ENCODE results near the gene ALOXE3. TPM values are rescaled to one million over a fixed set of nuclear protein-coding genes. Genes with fewer than 3 reads are reported as not detected.

ALOXE3 gene
- polyA plus RNA-seq, 2 of the 4 experiments (the other 2 are of a cell fraction): 0.35 to 0.40 TPM

DNA sequence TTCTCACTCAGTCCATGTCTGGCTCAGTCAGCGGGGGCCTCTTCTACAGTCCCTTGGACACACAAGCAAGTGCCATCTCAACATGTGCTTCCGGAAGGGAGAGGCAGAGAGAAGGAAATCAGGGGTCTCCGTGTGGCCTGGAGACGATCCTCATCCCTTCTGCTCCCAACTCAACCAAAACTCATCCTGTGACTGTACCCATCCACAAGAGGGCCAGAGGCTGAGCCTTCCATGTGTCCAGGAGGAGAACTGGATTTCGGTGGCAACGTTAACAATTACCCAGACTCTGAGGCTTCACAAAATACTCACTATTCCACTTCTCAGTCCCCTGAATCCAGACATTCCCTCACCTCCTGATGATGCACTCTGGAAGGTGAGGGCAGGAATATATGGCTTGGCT lies 23.0 kb downstream of the ALOXE3 start:
- no peak overlapping the region for H3K27ac ChIP-seq
- FAIRE-seq (no peak), DNase-seq (ENCODE audit: low read depth in 1 of 2, low spot score in 1 of 2) (no peak), ATAC-seq (peak in 1 of 2 experiments; percentile 51; a peak in 4 of 6 replicates)
- ChIA-PET CTCF (interaction anchor here (1.0 to 27.4 kb wide), 12 partner anchors 9 to 220 kb away, joined by 3 to 1490 read pairs (median 4); partner anchors contain the start of genes ALOXE3 and PFAS), POLR2A (no interaction called here)
- H3K4me3 ChIP-seq: no peak overlapping the region
- TF ChIP-seq HEYL (CRISPR knock-in tag; IDR thresholded peaks at IDR 0.05): no peak
- no peak for TF ChIP-seq RARB (CRISPR knock-in tag; IDR thresholded peaks at IDR 0.05)
- TF ChIP-seq JUN (IDR thresholded peaks at IDR 0.05): no peak
- WGBS (ENCODE audit: missing lambda C conversion rate): 55% methylated on average over 6 of the region's 6 CpGs
- H3K4me2 ChIP-seq: no peak overlapping the region
- H3K4me1 ChIP-seq: no peaks in the 10 kb centered on the region
- no peaks in the 10 kb centered on the region for H3K9me3 ChIP-seq

DNA sequence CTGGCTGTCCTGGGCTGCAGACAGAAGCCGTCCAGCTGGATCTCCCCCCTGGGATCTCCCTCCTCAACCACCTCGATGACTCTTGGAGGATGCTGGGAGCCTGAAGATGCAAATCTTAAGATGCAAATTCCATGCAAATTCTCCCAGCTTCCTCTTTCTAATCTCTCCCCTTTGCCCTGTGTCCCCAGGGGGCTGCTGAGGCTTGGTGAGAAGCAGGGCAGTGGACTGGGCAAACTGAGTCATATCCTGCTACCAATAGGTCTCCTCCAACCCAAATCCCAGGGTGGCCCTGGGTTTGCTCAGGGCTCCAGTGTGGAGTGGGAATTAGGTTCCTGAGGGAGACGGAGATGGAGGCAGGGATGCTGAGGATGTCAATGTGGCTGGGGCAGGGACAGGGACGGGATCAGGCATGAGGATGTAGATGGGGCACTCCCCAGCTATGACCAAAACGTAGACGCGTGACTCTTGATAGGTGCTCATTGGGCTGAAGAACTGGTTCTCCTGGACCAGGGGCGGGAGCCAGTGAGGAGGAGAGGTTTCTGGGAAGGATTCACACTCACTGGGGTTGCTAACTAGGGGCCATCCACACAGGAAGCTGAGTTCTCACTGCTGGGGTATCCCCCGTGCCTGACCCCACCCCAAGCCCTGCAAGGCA lies 27.2 kb downstream of the ALOXE3 start:
- Histone ChIP-seq H3K27ac (no peak overlapping the region), H3K4me3 (no peak overlapping the region), H3K4me1 (no peaks in the 10 kb centered on the region), H3K4me2 (no peak overlapping the region), H3K9me3 (no peaks in the 10 kb centered on the region)
- DNase-seq (ENCODE audit: low read depth in 1 of 2, low spot score in 1 of 2): no peak
- CTCF ChIA-PET: interaction anchor here (0.6 to 27.4 kb wide), 5 partner anchors 14 to 224 kb away, joined by 3 to 1490 read pairs (median 444); partner anchors contain the start of gene ALOXE3
- TF ChIP-seq SMC3 (IDR thresholded peaks at IDR 0.05): no peak
- no peak for TF ChIP-seq RFX5 (IDR thresholded peaks at IDR 0.05)
- TF ChIP-seq CBX2 (IDR thresholded peaks at IDR 0.05; ENCODE audit: borderline replicate concordance, low read depth): no peak
- no peak for TF ChIP-seq RNF2 (IDR thresholded peaks at IDR 0.05; ENCODE audit: borderline replicate concordance, low read depth)
- no peak for TF ChIP-seq ZFP36 (IDR thresholded peaks at IDR 0.05; ENCODE audit: borderline replicate concordance, partially characterized antibody)
- no peak for TF ChIP-seq BHLHE40 (IDR thresholded peaks at IDR 0.05; ENCODE audit: low read depth, low read length)
- TF ChIP-seq, protein P1, sequence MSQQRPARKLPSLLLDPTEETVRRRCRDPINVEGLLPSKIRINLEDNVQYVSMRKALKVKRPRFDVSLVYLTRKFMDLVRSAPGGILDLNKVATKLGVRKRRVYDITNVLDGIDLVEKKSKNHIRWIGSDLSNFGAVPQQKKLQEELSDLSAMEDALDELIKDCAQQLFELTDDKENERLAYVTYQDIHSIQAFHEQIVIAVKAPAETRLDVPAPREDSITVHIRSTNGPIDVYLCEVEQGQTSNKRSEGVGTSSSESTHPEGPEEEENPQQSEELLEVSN (IDR thresholded peaks at IDR 0.05; ENCODE audit: borderline replicate concordance, low read depth): no peak
- no peak for TF ChIP-seq GATA3 (IDR thresholded peaks at IDR 0.05; ENCODE audit: borderline replicate concordance)
- TF ChIP-seq ESRRA (IDR thresholded peaks at IDR 0.05; ENCODE audit: borderline replicate concordance, low read length): no peak
- TF ChIP-seq CHD4 (IDR thresholded peaks at IDR 0.05; ENCODE audit: borderline replicate concordance): no peak
- no peak for TF ChIP-seq ZNF302 (CRISPR knock-in tag; IDR thresholded peaks at IDR 0.05)
- TF ChIP-seq, protein P2, sequence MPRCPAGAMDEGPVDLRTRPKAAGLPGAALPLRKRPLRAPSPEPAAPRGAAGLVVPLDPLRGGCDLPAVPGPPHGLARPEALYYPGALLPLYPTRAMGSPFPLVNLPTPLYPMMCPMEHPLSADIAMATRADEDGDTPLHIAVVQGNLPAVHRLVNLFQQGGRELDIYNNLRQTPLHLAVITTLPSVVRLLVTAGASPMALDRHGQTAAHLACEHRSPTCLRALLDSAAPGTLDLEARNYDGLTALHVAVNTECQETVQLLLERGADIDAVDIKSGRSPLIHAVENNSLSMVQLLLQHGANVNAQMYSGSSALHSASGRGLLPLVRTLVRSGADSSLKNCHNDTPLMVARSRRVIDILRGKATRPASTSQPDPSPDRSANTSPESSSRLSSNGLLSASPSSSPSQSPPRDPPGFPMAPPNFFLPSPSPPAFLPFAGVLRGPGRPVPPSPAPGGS (IDR thresholded peaks at IDR 0.05): no peak
- TF ChIP-seq HDAC2 (IDR thresholded peaks at IDR 0.05): no peak
- TF ChIP-seq MAZ (IDR thresholded peaks at IDR 0.05; ENCODE audit: borderline replicate concordance, low read depth, low read length): no peak
- no peak for TF ChIP-seq KDM5A (IDR thresholded peaks at IDR 0.05)
- ATAC-seq: no peak
- POLR2A ChIA-PET: interaction anchor here (1.3 kb wide), 1 partner anchor 9 kb away, joined by 6 read pairs; no protein-coding TSS in a partner anchor
- no peak for FAIRE-seq
- 44% methylated on average over 9 of the region's 9 CpGs for WGBS (ENCODE audit: missing lambda C conversion rate)

DNA sequence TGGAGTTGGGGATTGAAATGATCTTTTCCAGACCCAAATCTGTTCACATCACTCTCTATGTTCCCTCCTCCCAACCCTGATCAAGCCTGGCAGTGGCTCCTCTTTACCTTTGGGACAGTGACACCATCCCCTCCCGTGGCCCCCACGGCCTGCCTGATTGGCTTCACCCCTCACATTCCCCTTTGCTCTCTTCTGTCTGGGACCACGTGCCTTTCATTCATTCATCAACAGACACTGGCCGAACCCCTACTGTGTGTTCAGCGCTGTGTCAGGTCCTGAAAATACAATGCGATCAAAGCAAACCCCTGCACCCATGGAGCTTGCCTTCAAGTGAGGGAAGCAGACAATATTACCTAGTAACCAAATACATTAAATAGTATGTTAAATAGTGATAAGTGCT lies 28.6 kb downstream of the ALOXE3 start:
- H3K4me1 ChIP-seq: no peaks in the 10 kb centered on the region
- TF ChIP-seq SREBF2 (IDR thresholded peaks at IDR 0.05): no peak
- POLR2A ChIA-PET: interaction anchor here (0.6 to 1.2 kb wide), 2 partner anchors 10 to 285 kb away, joined by 3 to 5 read pairs; no protein-coding TSS in a partner anchor
- no peak for ATAC-seq
- no peak for DNase-seq (ENCODE audit: low read depth in 1 of 2, low spot score in 1 of 2)
- CTCF ChIA-PET: interaction anchor here (1.5 to 27.4 kb wide), 5 partner anchors 12 to 100 kb away, joined by 5 to 1490 read pairs (median 444); partner anchors contain the start of gene ALOXE3
- peak; percentile 61 for FAIRE-seq
- no peak overlapping the region for H3K4me3 ChIP-seq
- no peaks in the 10 kb centered on the region for H3K9me3 ChIP-seq
- no peak overlapping the region for H3K27ac ChIP-seq
- 32% methylated on average over 6 of the region's 6 CpGs for WGBS (ENCODE audit: missing lambda C conversion rate)
- no peak overlapping the region for H3K4me2 ChIP-seq

DNA sequence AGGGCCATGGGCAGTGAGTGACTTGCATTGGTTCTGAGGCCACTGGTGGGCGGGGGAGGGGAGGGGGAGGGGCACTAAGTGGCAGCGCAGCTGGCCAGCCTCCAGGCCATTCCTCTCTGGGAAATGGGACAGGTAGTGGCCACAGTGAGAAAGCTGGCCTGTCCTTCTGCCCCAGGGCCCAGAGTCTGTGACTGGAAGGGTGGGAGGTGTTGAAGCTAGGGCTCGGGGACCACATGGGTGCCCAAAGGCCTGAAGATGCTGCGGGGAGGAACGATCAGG lies 30.4 kb downstream of the ALOXE3 start:
- DNase-seq (ENCODE audit: low read depth in 1 of 2, low spot score in 1 of 2): no peak
- no peak for FAIRE-seq
- 86% methylated on average over 3 of the region's 5 CpGs for WGBS (ENCODE audit: missing lambda C conversion rate)
- ChIA-PET CTCF (interaction anchor here (0.6 to 27.4 kb wide), 7 partner anchors 8 to 1268 kb away, joined by 3 to 1490 read pairs (median 4); partner anchors contain the start of gene ALOXE3), POLR2A (interaction anchor here (1.5 kb wide), 1 partner anchor 14 kb away, joined by 3 read pairs; no protein-coding TSS in a partner anchor)
- Histone ChIP-seq H3K27ac (no peak overlapping the region), H3K4me1 (no peaks in the 10 kb centered on the region), H3K4me3 (no peak overlapping the region), H3K4me2 (no peak overlapping the region), H3K9me3 (no peaks in the 10 kb centered on the region)
- no peak for ATAC-seq
- TF ChIP-seq KDM1A (IDR thresholded peaks at IDR 0.05; ENCODE audit: low read depth): no peak
- no peak for TF ChIP-seq CEBPB (IDR thresholded peaks at IDR 0.05)
- TF ChIP-seq RNF2 (IDR thresholded peaks at IDR 0.05; ENCODE audit: borderline replicate concordance, low read depth): no peak
- TF ChIP-seq RFX5 (IDR thresholded peaks at IDR 0.05): no peak
- no peak for TF ChIP-seq JUN (IDR thresholded peaks at IDR 0.05)
- TF ChIP-seq, protein P3, sequence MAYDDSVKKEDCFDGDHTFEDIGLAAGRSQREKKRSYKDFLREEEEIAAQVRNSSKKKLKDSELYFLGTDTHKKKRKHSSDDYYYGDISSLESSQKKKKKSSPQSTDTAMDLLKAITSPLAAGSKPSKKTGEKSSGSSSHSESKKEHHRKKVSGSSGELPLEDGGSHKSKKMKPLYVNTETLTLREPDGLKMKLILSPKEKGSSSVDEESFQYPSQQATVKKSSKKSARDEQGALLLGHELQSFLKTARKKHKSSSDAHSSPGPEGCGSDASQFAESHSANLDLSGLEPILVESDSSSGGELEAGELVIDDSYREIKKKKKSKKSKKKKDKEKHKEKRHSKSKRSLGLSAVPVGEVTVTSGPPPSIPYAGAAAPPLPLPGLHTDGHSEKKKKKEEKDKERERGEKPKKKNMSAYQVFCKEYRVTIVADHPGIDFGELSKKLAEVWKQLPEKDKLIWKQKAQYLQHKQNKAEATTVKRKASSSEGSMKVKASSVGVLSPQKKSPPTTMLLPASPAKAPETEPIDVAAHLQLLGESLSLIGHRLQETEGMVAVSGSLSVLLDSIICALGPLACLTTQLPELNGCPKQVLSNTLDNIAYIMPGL (CRISPR knock-in tag; IDR thresholded peaks at IDR 0.05; ENCODE audit: borderline replicate concordance): no peak
- TF ChIP-seq RCOR1 (IDR thresholded peaks at IDR 0.05; ENCODE audit: low read depth, low read length): no peak
- TF ChIP-seq RAD21 (conservative IDR thresholded peaks at IDR 0.05 in 1 of 2, IDR thresholded peaks at IDR 0.05 in 1 of 2): no peak
- TF ChIP-seq, protein P4, sequence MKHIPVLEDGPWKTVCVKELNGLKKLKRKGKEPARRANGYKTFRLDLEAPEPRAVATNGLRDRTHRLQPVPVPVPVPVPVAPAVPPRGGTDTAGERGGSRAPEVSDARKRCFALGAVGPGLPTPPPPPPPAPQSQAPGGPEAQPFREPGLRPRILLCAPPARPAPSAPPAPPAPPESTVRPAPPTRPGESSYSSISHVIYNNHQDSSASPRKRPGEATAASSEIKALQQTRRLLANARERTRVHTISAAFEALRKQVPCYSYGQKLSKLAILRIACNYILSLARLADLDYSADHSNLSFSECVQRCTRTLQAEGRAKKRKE (CRISPR knock-in tag; IDR thresholded peaks at IDR 0.05; ENCODE audit: low read depth): no peak
- TF ChIP-seq MAFK (IDR thresholded peaks at IDR 0.05; ENCODE audit: partially characterized antibody): no peak

Measured in A549 (cell line).